ENCODE results near the gene CDH19.

DNA sequence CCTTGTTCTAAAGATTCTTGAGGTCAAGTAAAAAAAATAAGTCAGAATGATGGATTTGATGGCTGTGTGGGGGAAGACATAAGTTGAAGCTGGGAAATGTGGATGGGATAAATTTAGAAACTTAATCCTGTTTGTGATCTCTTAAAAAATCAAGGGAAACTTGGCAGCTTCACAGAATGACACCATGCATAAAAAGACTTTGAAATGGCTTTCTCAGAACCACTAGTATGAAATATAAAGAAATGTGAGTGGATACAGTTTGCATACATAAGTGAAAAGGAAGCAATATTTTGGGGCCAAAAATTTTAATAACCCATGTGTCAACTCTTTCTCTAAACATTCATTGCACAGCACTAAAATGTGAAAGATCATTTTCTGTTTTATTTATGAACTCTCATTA lies 21.7 kb downstream of the CDH19 start:
- TF ChIP-seq, protein P1, sequence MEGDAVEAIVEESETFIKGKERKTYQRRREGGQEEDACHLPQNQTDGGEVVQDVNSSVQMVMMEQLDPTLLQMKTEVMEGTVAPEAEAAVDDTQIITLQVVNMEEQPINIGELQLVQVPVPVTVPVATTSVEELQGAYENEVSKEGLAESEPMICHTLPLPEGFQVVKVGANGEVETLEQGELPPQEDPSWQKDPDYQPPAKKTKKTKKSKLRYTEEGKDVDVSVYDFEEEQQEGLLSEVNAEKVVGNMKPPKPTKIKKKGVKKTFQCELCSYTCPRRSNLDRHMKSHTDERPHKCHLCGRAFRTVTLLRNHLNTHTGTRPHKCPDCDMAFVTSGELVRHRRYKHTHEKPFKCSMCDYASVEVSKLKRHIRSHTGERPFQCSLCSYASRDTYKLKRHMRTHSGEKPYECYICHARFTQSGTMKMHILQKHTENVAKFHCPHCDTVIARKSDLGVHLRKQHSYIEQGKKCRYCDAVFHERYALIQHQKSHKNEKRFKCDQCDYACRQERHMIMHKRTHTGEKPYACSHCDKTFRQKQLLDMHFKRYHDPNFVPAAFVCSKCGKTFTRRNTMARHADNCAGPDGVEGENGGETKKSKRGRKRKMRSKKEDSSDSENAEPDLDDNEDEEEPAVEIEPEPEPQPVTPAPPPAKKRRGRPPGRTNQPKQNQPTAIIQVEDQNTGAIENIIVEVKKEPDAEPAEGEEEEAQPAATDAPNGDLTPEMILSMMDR (IDR thresholded peaks at IDR 0.05), result no peak
- TF ChIP-seq EP300 (IDR thresholded peaks at IDR 0.05) (no peak), POLR2A (IDR thresholded peaks at IDR 0.05) (no peak)
